Astrocyte of the spinal cord (primary cell): ENCODE data around the gene CCDC127.
"Not testable (repeated sequence)": the region's sequence is repeated elsewhere in the genome, so short reads cannot be mapped to it uniquely, and the experiment has no call there.

Experiments used
- DNase-seq: peaks from one replicate; pipeline ENCODE4 v3.0.0; 2011; ENCODE audit warnings: low read depth, low spot score
- H3K4me3 ChIP-seq: 2 replicates; pipeline ENCODE4 v1.5.1; 2011; ENCODE audit warnings: low read depth, mild to moderate bottlenecking, low read length, moderate library complexity
- CTCF ChIP-seq: IDR thresholded peaks from 2 replicates; pipeline ENCODE4 v1.5.1; 2012; ENCODE audit warnings: low read depth, mild to moderate bottlenecking, low read length, inconsistent platforms
- in situ Hi-C: cut with HindIII; loops from 2 replicates; pipeline ENCODE4 v1.10.0; 2017; ENCODE audit warnings: low sequenced_read_pairs

CCDC127 gene

DNA sequence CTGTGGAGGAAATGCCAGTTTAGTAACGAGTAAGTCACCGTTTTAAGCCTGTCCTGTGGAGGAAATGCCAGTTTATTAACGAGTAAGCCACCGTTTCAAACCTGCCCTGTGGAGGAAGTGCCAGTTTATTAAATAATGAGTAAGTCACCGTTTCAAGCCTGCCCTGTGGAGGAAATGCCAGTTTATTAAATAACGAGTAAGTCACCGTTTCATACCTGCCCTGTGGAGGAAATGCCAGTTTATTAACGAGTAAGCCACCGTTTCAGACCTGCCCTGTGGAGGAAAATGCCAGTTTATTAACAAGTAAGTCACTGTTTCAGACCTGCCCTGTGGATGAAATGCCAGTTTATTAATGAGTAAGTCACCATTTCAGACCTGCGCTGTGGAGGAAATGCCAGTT lies 34.6 kb upstream of the CCDC127 start:
- TF ChIP-seq CTCF: no peak
- DNase-seq: no peak
- in situ Hi-C loops: no loop called here
- no peak overlapping the region for H3K4me3 ChIP-seq

- DNase-seq, in situ Hi-C loops, H3K4me3 ChIP-seq: not testable (repeated sequence)
Measured at GRCh38 chr5:251975-252374, 34.0 kb upstream of the CCDC127 start.

DNA sequence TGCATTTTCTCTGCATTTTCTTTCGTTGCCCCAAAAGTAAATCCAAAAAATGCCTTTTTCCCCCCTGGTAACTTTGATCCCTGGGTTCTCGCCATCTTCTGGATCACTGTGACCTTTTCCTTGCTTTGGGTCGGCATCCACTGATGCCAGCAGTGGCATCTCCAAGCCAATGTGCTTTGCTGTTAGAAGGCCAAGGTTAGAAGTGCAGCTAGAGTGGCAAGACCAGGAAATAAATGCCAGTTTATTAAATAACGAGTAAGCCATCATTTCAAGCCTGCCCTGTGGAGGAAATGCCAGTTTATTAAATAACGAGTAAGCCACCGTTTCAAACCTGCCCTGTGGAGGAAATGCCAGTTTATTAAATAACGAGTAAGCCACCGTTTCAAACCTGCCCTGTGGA lies 33.6 kb upstream of the CCDC127 start:
- DNase-seq, in situ Hi-C loops, H3K4me3 ChIP-seq: not testable (repeated sequence)

DNA sequence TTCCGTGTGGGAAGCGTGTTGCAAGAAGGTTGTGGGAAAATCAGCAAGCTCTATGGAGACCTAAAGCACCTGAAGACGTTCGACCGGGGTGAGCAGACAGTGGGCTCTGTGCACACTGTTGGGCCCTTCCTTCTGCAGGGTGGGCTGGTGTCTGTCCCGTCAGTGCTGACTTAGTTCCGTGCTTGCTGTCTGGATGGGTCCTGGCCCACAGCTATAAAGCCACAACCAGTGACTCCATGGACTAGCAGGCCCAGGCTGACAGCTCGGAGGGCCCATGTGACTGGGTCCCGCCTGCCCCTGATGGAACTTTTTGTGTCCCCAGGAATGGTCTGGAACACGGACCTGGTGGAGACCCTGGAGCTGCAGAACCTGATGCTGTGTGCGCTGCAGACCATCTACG lies 33.1 kb upstream of the CCDC127 start:
- in situ Hi-C loops: not testable (repeated sequence)

GRCh38 chr5:250396-250795 lies 32.4 kb upstream of the CCDC127 start:
- in situ Hi-C loops, H3K4me3 ChIP-seq, DNase-seq: not testable (repeated sequence)

More for the DNA sequence above, 33.1 kb upstream of the CCDC127 start:
- H3K4me3 ChIP-seq, DNase-seq: not testable (repeated sequence)

GRCh38 chr5:245717-246116 lies 27.8 kb upstream of the CCDC127 start:
- DNase-seq, H3K4me3 ChIP-seq, in situ Hi-C loops: not testable (repeated sequence)

DNA sequence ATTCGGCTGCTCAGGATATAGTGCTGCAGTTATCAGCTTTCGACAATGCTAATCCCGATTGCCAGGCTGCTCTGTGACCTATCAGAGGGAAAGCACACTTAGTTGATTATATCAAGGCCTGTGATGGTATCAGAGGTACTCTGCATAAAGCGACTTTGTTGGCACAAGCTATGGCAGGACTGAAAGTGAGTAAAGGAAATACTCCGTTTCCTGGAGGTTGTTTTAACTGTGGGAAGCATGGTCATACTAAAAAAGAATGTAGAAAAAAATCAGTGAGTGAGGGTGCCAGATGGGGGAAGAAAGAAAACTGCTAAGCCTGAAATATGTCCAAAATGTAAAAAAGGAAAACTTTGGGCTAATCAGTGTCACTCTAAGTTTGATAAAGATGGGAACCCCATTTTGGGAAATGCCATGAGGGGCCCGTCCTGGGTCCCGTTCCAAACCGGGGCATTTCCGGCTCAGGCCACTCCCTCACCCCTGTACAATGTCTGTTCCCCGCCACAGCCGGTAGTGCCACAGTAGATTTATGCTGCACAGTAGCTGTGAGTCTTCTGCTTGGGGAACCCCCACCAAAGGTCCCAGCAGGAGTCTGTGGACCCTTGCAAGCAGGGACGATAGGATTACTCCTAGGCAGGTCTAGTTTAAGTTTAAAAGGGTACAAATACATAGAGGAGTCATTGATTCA lies 25.9 kb upstream of the CCDC127 start:
- H3K4me3 ChIP-seq, in situ Hi-C loops, DNase-seq: not testable (repeated sequence)

- in situ Hi-C loops, H3K4me3 ChIP-seq: not testable (repeated sequence)
- DNase-seq: peak; percentile 22
Measured at GRCh38 chr5:241045-241669, 23.2 kb upstream of the CCDC127 start.

DNA sequence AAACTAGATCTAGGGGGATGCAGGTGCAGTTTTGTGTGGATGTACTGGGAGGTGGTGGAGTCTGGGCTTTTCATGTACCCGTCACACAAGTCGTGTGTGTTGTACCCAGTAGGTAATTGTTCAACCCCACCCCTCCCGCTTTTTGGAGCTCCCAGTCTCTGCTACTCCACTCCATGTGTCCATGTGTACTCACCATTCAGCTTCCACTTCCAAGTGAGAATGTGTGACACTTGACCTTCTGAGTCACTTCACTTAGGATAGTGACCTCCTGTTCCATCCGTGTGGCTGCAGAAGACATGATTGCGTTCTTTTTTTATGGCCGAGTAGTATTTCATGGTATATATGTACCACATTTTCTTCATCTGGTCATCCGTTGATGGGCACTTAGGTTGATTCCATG lies 22.6 kb upstream of the CCDC127 start:
- H3K4me3 ChIP-seq, DNase-seq, in situ Hi-C loops: not testable (repeated sequence)

- DNase-seq, in situ Hi-C loops, H3K4me3 ChIP-seq: not testable (repeated sequence)
Measured at GRCh38 chr5:237931-238330, 20.0 kb upstream of the CCDC127 start.

DNA sequence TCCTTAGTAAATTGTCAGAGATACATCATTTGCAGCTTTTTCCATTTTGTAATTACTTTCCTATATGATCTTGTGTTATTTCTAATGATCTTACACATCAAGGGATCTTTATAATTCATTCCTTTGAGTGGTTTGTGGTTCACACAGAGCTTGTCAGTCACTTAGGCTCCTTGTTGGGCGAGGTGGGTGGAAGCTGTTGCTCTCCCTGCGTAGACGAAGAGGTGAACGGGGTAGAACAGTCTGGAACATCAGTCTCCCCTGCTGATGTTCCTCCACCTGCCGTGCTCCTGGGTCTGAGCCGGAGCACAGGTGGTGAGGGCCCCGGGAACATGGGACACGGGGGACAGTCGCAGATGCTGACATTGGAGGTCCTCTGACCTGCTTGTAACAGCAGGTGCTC lies 17.6 kb upstream of the CCDC127 start:
- H3K4me3 ChIP-seq, DNase-seq, in situ Hi-C loops: not testable (repeated sequence)

DNA sequence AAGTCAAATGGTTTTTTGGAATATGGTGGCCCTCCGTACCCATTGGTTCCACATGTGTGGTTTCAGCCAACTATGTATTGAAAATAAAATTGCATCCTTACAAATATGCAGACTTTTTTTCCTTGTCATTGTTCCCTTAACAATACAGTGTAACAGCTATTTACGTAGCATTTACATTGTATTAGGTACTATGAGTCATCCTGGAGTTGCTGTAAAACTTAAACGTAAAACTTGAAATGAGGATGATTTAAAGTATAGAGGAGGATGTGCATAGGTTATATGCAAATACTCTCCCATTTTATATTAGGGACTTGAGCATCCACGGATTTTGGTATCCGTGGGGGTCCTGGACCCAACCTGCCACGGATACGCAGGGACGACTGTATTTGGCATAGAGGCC lies 16.5 kb upstream of the CCDC127 start:
- no peak overlapping the region for H3K4me3 ChIP-seq
- in situ Hi-C loops: no loop called here
- no peak for TF ChIP-seq CTCF
- DNase-seq: no peak

DNA sequence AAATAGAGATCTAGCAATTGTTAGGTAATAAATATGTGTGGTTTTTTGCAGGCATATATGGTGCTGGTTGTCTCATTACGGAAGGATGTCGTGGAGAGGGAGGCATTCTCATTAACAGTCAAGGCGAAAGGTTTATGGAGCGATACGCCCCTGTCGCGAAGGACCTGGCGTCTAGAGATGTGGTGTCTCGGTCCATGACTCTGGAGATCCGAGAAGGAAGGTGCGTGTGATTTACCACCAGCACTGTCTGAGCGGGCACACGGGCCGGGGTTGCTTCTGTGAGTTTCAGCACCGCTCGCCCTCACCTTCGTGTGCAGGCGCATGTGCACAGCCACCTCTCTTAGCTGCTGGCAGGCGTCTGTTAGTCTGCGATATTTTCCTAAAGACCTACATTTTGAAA lies 15.5 kb upstream of the CCDC127 start:
- in situ Hi-C loops, DNase-seq, H3K4me3 ChIP-seq: not testable (repeated sequence)
